Hematopoietic multipotent progenitor cell treated with erythropoietin and hydrocortisone succinate and interleukin-3 and kit ligand, for 17 days (in vitro differentiated cells): ENCODE measurements around the gene ARPP21.
"Not testable (repeated sequence)": the region's sequence is repeated elsewhere in the genome, so short reads cannot be mapped to it uniquely, and the experiment has no call there.

Source experiments
- DNase-seq: peaks from one replicate; pipeline ENCODE4 v3.0.0-alpha.2; 2015; ENCODE audit warnings: low spot score

Gene ARPP21

GRCh38 chr3:35639254-35640186 is at the start of gene ARPP21:
ARPP21 (plus strand) TSS chr3:35639525; CDS start chr3:35681752, 42,227 bp downstream.
- DNase-seq, result no peak

- DNase-seq, result no peak
These were observed 46.6 kb upstream of the ARPP21 start for GRCh38 chr3:35592589-35593295.

GRCh38 chr3:35594739-35595138 is 44.6 kb upstream of the ARPP21 start:
- no peak for DNase-seq

GRCh38 chr3:35596335-35596995 is 42.9 kb upstream of the ARPP21 start:
- no peak for DNase-seq

GRCh38 chr3:35597490-35597889 is 41.8 kb upstream of the ARPP21 start:
- DNase-seq, result no peak

- DNase-seq, result no peak
These were observed 40.5 kb upstream of the ARPP21 start for GRCh38 chr3:35598804-35599203.

- DNase-seq, result no peak
These were observed 37.4 kb upstream of the ARPP21 start for GRCh38 chr3:35601959-35602358.

GRCh38 chr3:35602395-35602936 is 36.9 kb upstream of the ARPP21 start:
- DNase-seq, result no peak

- DNase-seq, result no peak
These were observed 23.0 kb upstream of the ARPP21 start for GRCh38 chr3:35616346-35616745.

GRCh38 chr3:35617370-35617769 is 22.0 kb upstream of the ARPP21 start:
- DNase-seq, result no peak

- not testable (repeated sequence) for DNase-seq
These were observed 19.1 kb upstream of the ARPP21 start for GRCh38 chr3:35620238-35620637.

- no peak for DNase-seq
These were observed 14.6 kb upstream of the ARPP21 start for GRCh38 chr3:35624698-35625097.

GRCh38 chr3:35633332-35634124 is 5.8 kb upstream of the ARPP21 start:
- DNase-seq, result no peak

- no peak for DNase-seq
These were observed 3.9 kb upstream of the ARPP21 start for GRCh38 chr3:35635407-35635806.

- no peak for DNase-seq
These were observed 3.2 kb upstream of the ARPP21 start for GRCh38 chr3:35635926-35636683.

- DNase-seq, result no peak
These were observed 910 bp upstream of the ARPP21 start for GRCh38 chr3:35638251-35638979.

GRCh38 chr3:35638980-35639253 is 408 bp upstream of the ARPP21 start:
- DNase-seq, result no peak

- DNase-seq, result no peak
These were observed 1.2 kb downstream of the ARPP21 start for GRCh38 chr3:35640190-35641165.

- DNase-seq, result no peak
These were observed 2.0 kb downstream of the ARPP21 start for GRCh38 chr3:35641331-35641730.
